HG02763 (cell line): Measurements from ENCODE around the gene LARGE1.

Experiments
- ATAC-seq: cut with Tn5 transposase; IDR thresholded peaks from one replicate; pipeline ENCODE4 v1.9.1; 2021; ENCODE audit warnings: mild to moderate bottlenecking, moderate library complexity; ENCODE audit not compliant: unreplicated experiment

LARGE1 gene

GRCh38 chr22:33537059-33537458 lies 383.2 kb downstream of the LARGE1 start:
- no peak for ATAC-seq

- ATAC-seq, result no peak
Measured at GRCh38 chr22:33535937-33536875, 384.1 kb downstream of the LARGE1 start.

- ATAC-seq, result no peak
Measured at GRCh38 chr22:33529424-33530113, 390.7 kb downstream of the LARGE1 start.

GRCh38 chr22:33528183-33528582 lies 392.1 kb downstream of the LARGE1 start:
- no peak for ATAC-seq

GRCh38 chr22:33526434-33527107 lies 393.7 kb downstream of the LARGE1 start:
- ATAC-seq, result no peak

- no peak for ATAC-seq
Measured at GRCh38 chr22:33524511-33525260, 395.6 kb downstream of the LARGE1 start.

GRCh38 chr22:33521879-33522665 lies 398.2 kb downstream of the LARGE1 start:
- ATAC-seq, result no peak

- no peak for ATAC-seq
Measured at GRCh38 chr22:33520904-33521780, 399.1 kb downstream of the LARGE1 start.

GRCh38 chr22:33519974-33520903 lies 400.0 kb downstream of the LARGE1 start:
- no peak for ATAC-seq

GRCh38 chr22:33519071-33519973 lies 401.0 kb downstream of the LARGE1 start:
- ATAC-seq, result peak; percentile 40

GRCh38 chr22:33518405-33518804 lies 401.9 kb downstream of the LARGE1 start:
- no peak for ATAC-seq

GRCh38 chr22:33515795-33516194 lies 404.5 kb downstream of the LARGE1 start:
- no peak for ATAC-seq

GRCh38 chr22:33513388-33514338 lies 406.6 kb downstream of the LARGE1 start:
- no peak for ATAC-seq

- ATAC-seq, result no peak
Measured at GRCh38 chr22:33512908-33513307, 407.4 kb downstream of the LARGE1 start.

GRCh38 chr22:33510429-33510904 lies 409.8 kb downstream of the LARGE1 start:
- no peak for ATAC-seq
